NCI-H774 (cell line): ENCODE data around the gene FAM169A.
"Not testable (repeated sequence)": the region's sequence is repeated elsewhere in the genome, so short reads cannot be mapped to it uniquely, and the experiment has no call there.

Experiments used
- DNase-seq: peaks from one replicate; lab custom pipeline; 2025; lab: John Stamatoyannopoulos, UW

Gene FAM169A, protein sequence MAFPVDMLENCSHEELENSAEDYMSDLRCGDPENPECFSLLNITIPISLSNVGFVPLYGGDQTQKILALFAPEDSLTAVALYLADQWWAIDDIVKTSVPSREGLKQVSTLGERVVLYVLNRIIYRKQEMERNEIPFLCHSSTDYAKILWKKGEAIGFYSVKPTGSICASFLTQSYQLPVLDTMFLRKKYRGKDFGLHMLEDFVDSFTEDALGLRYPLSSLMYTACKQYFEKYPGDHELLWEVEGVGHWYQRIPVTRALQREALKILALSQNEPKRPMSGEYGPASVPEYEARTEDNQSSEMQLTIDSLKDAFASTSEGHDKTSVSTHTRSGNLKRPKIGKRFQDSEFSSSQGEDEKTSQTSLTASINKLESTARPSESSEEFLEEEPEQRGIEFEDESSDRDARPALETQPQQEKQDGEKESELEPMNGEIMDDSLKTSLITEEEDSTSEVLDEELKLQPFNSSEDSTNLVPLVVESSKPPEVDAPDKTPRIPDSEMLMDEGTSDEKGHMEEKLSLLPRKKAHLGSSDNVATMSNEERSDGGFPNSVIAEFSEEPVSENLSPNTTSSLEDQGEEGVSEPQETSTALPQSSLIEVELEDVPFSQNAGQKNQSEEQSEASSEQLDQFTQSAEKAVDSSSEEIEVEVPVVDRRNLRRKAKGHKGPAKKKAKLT

DNA sequence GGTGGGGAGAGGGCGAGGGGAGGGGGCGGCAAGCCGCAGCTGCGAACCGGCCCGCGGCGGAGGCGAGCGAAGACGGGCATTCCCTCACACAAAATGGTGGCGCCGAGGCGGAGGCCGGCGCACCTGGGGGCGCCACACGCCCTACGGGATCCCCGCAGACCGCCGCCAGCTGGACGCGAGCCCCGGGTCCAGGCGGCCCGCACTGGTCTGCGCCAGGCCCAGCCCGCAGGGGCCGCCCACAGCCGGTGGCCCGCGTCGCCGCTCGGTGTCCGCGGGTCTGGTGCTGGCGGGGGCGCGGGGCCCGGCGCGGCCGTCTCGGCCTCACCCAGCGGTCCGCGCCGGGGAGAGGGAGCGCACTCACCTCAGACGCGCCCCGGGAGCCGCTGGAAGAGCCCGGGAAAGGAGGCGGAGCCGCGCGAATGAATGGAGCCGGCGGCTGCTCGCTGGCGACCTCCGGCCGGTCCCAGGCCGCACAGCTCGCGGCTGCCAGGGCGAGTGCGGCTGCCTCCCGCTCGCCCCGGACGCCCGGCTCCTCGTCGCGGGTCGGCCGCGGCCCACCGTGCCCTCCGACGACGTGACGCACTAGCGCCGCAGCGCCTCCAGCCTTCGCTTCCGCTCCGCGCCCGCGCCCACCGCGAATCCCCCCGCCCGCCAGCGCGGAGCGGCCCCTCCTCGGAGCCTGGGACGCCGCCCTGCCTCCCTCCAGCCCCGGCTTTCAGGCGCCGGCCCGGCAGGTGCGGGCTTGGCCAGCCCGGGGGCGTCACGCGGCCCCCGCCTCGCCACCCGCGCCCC, at the start of gene FAM169A:
FAM169A (minus strand) TSS at position 584 of the 792 bp plus-strand sequence. CDS start 24,711 bp downstream, outside the sequence.
- peak; percentile 45 for DNase-seq

DNA sequence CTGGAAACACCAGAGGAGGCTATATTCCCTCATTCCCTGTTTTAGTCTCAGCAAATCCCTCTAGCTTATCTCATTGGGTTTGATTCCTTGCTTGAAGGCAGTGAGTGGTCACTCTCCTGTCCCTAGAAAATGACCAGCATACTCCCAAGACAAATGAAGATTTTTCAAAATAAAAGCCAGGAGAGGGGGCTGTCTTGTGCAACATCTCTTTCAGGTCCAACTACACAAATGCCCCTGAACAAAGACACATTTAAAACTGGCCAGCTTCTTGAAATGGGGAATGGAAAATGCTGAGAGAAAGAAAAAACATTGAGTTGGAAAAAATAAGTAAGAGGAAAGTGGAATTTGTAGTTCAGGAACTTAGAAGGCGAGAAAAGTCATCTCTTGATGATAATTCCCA, 49.3 kb upstream of the FAM169A start:
- DNase-seq: no peak

DNA sequence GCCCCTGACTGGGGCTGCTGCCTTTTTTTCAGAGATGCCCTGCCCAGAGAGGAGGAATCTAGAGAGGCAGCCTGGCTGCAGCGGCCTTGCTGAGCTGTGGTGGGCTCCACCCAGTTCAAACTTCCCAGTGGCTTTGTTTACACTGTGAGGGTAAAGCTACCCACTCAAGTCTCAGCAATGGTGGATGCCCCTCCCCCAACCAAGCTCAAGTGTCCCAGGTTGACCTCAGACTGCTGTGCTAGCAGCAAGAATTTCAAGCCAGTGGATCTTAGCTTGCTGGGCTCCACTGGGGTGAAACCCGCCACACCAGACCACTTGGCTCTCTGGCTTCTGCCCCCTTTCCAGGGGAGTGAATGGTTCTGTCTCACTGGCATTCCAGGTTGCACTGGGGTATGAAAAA, 45.2 kb upstream of the FAM169A start:
- not testable (repeated sequence) for DNase-seq

DNA sequence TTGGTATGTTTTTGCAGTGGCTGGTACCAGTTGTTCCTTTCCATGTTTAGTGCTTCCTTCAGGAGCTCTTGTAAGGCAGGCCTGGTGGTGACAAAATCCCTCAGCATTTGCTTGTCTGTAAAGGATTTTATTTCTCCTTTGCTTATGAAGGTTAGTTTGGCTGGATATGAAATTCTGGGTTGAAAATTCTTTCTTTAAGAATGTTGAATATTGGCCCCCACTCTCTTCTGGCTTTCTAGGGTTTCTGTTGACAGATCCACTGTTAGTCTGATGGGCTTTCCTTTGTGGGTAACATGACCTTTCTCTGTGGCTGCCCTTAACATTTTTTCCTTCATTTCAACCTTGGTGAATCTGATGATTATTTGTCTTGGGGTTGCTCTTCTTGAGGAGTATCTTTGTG, 43.7 kb upstream of the FAM169A start:
- not testable (repeated sequence) for DNase-seq

DNA sequence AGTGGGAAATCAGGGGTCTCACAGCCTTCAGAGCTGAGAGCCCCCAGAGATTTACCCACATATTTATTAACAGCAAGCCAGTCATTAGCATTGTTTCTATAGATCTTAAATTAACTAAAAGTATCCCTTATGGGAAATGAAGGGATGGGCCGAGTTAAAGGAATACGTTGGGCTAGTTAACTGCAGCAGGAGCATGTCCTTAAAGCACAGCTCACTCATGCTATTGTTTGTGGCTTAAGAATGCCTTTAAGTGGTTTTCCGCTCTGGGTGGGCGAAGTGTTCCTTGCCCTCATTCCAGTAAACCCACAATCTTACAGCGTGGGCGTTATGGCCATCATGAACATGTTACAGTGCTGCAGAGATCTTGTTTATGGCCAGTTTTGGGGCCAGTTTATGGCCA, 42.0 kb upstream of the FAM169A start:
- DNase-seq: not testable (repeated sequence)

DNA sequence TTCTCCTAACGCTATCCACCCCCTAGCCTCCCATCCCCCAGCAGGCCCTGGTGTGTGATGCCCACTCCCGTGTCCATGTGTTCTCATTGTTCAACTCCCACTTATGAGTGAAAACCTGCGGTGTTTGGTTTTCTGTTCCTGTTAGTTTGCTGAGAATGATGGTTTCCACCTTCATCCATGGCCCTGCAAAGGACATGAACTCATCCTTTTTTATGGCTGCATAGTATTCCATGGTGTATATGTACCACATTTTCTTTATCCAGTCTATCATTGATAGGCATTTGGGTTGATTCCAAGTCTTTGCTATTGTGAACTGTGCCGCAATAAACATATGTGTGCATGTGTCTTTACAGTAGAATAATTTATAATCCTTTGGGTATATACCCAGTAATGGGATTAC, 38.5 kb upstream of the FAM169A start:
- not testable (repeated sequence) for DNase-seq

DNA sequence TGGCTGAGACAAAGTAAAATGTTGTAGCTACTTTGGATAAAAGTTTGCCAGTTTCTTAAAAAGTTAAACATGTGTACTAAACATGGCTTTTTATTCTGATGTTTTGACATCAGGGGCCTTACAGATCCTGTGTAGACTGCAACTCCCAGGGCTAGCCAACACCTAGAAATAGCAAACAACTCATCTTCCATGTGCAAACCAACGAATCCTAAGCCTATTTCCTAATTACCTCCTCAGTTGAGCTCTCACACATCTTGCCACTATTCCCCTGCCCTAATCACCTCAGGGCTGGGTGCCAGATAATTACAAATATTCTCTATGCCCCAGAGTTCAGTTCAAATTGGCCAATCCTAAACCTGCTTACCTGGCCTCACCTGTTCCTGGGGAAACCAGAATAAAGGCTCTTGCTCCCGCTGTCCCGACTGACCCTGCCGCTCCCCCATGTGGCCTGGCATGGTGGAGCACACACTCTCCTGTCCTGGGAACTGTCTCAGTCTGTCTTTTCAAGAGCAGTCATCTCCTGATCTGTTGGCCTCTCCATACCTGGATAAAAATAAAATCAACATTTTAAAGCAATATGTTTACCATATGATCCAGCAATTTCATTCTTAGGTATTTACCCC, 37.1 kb upstream of the FAM169A start:
- peak; percentile 26 for DNase-seq

DNA sequence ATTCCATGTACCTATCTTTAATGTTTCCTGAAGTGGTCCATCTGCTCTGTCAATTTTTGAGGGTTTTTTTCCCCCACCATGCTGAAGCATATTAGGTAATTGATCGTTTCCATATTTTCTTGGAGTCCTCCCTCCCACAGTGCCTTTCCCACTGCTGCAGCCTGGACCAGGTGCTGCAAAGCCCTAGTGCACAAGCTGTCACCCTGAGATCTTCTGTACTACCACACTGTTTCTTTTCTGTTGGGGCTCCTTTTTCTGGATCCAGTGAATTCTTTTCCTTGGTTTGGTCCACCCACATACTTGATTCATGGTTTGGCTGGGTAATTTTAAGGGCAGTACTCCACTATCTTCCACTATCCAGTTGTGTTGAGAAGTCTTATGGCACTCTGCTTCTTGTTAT, 30.9 kb upstream of the FAM169A start:
- DNase-seq: no peak

DNA sequence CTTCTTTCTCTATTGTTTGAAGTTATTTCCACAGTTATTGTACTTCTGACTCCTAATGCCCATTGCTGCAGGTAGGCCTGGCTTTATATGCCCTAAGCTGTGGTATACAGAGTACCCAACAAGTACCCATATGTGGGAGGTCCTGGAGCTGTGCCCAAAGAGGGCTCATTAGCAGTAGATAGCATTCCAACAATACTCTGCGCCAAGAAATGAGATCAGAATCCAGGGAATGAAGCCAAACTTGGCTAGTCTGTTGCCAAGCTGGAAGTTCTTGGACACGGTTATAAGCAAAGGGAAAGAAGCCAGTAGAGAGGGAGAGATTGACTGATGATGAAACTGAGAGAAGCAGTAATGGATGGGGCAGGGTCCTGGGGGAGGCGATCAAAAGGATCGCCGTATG, 29.7 kb upstream of the FAM169A start:
- DNase-seq: no peak

DNA sequence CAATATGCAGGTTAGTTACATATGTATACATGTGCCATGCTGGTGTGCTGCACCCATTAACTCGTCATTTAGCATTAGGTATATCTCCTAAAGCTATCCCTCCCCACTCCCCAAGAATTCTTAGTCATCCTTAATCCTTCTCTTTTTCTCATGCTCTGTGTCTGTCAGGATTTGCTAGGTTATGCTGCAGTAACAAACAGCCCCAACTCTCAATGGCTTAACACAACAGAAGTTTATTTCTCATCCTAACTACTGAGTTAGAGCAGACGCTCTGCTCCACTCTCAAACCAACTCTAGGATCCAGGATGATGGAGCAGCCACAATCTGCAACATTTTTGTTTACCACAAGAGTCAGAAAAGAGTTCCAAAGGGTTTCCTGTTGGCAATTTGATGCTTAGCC, 28.2 kb upstream of the FAM169A start:
- no peak for DNase-seq

DNA sequence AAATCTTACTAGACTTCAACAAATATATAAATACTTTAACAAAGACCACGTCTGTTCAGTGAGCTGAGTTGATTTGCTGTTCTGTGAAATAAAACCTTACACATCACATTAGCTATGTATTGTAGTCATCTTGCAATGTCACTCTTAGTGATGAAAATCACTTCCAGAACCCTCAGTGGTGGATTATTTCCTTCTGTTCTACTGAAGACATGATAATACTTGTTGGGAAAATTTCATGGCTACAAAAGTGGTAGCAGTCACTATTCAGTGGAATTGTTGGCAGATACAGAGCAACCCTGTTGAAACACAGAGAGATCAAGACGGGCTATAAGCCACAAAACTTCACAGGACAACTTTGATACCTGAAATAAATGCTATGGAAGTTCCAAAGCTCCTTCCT, 26.7 kb upstream of the FAM169A start:
- DNase-seq: no peak

DNA sequence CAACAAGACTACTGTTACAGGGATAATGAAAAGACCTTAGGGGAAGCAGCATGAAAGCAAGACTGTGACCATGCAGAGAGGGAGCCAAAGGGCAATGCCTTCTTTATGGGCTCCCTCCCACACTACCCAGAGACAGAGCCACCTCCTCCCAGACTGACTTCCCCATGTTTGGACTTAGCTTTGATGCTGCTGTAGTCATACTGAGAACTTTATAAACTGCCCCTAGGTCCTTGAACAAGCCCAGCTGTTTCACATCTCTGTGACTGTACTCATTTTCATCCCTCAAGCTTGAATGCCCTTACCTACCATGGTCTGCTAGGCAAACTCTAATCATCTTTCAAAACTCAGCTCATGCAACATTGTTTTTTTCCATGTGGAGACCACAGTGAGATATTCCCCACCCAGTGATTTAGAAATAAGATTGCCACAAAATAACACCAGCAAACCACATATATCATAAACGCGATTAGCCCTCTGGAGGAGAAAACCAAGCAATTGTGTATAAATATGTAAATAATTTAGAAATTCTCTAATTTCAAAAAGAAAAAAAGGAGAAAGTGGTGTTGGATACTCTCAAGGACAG, 23.4 kb upstream of the FAM169A start:
- no peak for DNase-seq

DNA sequence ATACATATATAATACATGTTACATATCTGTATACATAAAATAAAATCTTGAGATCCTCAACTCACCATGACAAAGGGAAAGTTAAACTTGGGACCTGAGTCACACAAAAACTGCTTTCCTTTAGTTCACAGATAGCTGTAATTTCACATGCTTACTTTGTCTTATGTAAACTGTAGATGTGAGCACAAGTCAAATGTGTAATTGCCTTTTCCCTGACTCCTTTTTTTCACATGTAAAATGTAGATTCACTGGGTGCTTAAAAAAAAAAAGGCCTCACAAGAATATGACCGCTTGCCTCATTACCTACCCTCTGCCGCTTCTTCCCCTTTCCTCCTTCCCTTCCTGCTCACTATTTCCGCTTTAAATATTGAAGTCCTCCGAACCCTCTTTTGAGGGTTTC, 21.9 kb upstream of the FAM169A start:
- no peak for DNase-seq

DNA sequence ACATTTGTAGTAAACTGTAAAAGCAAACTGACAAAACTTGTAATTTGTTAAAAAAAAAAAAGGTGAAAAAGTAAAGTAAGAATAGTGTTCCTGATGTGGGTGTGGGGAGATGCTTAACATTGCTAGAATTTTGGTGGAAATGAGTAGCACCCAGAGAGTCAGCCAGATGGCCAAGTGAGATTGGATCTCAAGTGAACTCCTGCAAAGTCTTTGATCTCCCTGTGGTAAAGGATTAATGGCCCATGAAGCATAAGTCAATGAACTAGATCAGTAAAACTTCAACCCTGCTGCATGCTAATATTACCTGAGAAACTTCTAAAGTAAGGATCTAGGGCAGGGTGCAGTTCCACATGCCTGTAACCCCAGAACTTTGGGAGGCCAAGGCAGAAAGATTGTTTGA, 19.0 kb upstream of the FAM169A start:
- DNase-seq: no peak

DNA sequence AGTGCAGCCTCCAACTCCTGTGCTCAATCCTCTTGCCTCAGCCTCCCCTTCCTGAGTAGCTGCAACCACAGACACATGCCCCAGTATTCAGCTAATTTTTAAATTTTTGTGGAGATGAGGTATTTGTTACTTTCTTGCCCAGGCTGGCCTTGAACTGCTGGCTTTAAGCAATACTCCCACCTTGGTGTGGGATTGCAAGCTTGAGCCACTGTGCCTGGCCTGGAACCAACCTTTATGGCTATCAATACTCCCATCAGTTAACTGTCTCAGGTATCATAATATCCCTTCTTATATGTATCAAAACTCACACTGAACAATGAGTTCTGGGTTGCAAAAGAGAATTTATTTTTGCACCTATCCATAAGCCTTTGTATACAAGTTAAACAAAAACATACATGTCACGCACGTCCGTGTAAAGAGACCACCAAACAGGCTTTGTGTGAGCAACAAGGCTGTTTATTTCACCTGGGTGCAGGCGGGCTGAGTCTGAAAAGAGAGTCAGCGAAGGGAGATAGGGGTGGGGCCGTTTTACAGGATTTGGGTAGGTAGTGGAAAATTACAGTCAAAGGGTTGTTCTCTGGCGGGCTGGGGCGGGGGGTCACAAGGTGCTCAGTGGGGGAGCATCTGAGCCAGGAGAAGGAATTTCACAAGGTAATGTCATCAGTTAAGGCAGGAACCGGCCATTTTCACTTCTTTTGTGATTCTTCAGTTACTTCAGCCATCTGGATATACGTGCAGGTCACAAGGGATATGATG, 16.4 kb upstream of the FAM169A start:
- not testable (repeated sequence) for DNase-seq

DNA sequence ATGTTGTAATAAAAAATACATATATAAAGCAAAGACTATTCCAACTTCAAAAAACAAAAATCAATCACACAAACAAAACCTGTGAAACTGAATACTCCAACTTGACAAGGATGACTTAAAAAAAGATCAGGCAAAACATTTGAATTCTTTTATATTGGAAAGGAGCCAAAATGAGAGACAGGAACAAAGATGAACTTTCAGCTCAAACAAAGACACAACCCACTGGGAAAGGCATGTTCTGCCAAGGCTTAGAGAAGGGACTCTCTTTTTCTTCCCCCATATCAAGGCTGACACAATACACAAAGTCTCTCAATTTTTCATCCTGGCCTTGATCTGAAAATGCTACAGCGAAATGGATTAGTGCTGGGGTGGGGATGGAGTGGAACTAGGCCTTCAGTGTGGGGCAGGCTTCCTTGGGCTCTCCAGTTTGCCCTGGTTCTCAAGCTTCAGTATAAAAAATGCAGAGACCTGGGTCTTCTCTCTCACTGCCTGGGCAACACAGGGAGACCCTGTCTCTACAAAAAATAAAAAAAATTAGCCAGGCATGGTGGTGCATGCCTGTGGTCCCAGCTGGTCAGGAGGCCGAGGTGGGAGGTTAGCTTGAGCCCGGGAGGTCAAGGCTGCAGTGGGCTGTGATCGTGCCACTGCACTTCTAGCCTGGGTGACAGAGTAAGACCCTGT, 11.6 kb upstream of the FAM169A start:
- DNase-seq: no peak

DNA sequence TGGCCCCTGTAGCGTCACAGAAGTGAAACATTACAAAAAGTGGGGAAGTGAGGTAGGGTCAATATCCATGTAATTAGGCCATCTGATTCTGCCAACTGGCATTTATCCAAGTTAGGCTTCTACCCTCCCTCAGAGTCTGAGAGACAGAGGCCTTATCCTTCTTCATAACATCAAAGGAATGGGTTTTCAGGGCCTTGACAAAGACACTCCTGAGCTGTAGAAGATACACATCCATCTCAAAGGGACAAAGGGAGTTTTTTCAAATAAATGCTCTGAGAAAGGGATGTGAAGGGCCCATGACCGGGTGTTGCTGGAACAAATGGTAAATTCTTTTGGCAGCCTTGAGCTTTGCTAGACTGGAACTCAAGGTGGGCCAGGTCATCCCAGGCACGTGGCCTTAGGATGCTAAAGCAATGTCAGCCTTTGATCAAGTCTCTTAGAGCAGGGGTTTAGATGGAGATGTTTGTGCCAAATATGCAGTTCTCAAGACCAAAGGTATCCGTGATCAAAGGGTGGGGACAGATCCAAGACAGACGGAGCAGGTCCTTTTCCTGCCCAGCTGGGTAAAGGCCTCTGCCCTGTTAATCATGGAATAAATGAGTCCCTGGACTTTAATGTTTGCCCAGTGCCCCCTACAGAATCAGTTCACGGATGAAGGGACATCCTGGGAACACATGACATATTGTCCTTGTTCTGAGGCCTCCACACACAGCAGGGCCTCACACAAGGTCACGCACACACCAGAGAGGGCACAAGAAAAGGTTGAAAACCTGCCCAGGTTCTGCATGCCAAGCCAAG, 10.0 kb upstream of the FAM169A start:
- no peak for DNase-seq

DNA sequence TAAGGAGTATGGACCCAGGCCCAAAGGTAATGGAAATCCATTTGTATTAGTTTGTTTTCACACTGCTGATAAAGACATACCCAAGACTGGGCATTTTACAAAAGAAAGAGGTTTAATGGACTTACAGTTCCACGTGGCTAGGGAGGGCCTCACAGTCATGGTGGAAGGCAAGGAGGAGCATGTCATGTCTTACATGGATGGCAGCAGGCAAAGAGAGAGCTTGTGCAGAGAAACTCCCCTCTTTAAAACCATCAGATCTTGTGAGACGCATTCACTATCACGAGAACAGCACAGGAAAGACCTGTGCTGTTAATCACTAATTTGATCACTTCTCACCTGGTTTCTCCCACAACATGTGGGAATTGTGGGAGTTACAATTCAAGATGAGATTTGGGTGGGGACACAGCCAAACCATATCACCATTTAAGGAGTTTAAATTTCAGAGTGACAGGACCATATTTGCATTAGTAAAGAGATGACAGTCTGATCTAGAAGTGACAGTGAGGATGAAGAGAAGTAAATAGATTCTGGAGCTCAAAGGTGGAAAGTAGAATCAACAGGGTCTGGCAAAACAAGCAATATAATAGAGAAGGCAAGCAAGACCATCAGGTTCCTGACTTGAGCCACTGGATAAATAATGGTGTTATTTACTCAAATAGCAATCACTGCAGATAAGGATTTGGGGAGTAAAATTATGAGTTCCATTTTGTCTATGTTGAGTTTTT, 7.5 kb upstream of the FAM169A start:
- no peak for DNase-seq
